Measurements from ENCODE around the gene CCL17. TPM values are rescaled to one million over a fixed set of nuclear protein-coding genes. Genes with fewer than 3 reads are reported as not detected.

CCL17 gene
- total RNA-seq, 1 experiment from 2014 or later, result not detected

DNA sequence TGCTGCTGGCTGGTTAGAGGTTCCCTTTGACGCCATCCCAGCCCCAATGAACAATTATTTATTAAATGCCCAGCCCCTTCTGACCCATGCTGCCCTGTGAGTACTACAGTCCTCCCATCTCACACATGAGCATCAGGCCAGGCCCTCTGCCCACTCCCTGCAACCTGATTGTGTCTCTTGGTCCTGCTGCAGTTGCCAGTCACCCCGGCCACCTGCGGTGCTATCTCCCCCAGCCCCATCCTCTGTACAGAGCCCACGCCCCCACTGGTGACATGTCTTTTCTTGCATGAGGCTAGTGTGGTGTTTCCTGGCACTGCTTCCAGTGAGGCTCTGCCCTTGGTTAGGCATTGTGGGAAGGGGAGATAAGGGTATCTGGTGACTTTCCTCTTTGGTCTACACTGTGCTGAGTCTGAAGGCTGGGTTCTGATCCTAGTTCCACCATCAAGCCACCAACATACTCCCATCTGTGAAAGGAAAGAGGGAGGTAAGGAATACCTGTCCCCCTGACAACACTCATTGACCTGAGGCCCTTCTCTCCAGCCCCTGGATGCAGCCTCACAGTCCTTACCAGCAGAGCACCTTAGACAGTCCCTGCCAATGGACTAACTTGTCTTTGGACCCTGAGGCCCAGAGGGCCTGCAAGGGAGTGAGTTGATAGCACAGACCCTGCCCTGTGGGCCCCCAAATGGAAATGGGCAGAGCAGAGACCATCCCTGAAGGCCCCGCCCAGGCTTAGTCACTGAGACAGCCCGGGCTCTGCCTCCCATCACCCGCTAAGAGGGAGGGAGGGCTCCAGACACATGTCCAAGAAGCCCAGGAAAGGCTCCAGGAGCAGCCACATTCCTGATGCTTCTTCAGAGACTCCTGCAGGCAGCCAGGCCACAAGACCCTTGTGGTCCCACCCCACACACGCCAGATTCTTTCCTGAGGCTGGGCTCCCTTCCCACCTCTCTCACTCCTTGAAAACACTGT lies 21.0 kb upstream of the CCL17 start:
- no TSS peak for BruUV-seq (replicated peaks)
- Histone ChIP-seq H3K4me3 (ENCODE audit: low read depth, low read length) (no peak overlapping the region), H3K36me3 (ENCODE audit: control insufficient read depth, insufficient read depth, low read length) (no peaks in the 10 kb centered on the region), H3K27me3 (replicated peaks; ENCODE audit: control insufficient read depth, insufficient read depth, low read length) (no peaks in the 10 kb centered on the region), H3K4me1 (peaks cover 16% of the 10 kb centered on the region), H3K9me3 (no peaks in the 10 kb centered on the region)
- Mint-ChIP-seq H3K4me1 (ENCODE audit: low read depth, unreplicated experiment) (peaks cover 16% of the 10 kb centered on the region), H3K9me3 (ENCODE audit: unreplicated experiment) (no peaks in the 10 kb centered on the region), H3K36me3 (ENCODE audit: insufficient read depth, unreplicated experiment) (no peaks in the 10 kb centered on the region), H3K27me3 (ENCODE audit: insufficient read depth, unreplicated experiment) (no peaks in the 10 kb centered on the region), H3K4me3 (ENCODE audit: unreplicated experiment) (no peak overlapping the region), H3K27ac (ENCODE audit: unreplicated experiment) (no peak overlapping the region)
- ChIA-PET POLR2A (no interaction called here), CTCF (no interaction called here)
- peak in 1 of 2 experiments; percentile 53 for DNase-seq
- intact Hi-C loops (cut with micrococcal nuclease; ENCODE audit: unreplicated experiment), result no loop called here
- TF ChIP-seq, protein P1, sequence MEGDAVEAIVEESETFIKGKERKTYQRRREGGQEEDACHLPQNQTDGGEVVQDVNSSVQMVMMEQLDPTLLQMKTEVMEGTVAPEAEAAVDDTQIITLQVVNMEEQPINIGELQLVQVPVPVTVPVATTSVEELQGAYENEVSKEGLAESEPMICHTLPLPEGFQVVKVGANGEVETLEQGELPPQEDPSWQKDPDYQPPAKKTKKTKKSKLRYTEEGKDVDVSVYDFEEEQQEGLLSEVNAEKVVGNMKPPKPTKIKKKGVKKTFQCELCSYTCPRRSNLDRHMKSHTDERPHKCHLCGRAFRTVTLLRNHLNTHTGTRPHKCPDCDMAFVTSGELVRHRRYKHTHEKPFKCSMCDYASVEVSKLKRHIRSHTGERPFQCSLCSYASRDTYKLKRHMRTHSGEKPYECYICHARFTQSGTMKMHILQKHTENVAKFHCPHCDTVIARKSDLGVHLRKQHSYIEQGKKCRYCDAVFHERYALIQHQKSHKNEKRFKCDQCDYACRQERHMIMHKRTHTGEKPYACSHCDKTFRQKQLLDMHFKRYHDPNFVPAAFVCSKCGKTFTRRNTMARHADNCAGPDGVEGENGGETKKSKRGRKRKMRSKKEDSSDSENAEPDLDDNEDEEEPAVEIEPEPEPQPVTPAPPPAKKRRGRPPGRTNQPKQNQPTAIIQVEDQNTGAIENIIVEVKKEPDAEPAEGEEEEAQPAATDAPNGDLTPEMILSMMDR (IDR thresholded peaks at IDR 0.05; ENCODE audit: insufficient read depth in 1 of 2, low read depth in 1 of 2, low read length in 1 of 2, severe bottlenecking in 1 of 2, unreplicated experiment in 1 of 2), result no peak

DNA sequence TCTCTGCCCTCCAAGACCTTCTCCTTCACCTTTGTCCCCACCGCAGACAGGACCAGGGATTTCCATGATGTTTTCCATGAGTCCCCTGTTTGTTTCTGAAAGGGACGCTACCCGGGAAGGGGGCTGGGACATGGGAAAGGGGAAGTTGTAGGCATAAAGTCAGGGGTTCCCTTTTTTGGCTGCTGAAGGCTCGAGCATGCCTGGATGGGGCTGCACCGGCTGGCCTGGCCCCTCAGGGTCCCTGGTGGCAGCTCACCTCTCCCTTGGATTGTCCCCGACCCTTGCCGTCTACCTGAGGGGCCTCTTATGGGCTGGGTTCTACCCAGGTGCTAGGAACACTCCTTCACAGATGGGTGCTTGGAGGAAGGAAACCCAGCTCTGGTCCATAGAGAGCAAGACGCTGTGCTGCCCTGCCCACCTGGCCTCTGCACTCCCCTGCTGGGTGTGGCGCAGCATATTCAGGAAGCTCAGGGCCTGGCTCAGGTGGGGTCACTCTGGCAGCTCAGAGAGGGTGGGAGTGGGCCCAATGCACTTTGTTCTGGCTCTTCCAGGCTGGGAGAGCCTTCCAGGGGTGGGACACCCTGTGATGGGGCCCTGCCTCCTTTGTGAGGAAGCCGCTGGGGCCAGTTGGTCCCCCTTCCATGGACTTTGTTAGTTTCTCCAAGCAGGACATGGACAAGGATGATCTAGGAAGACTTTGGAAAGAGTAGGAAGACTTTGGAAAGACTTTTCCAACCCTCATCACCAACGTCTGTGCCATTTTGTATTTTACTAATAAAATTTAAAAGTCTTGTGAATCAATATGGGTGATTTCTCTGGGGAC lies 20.1 kb upstream of the CCL17 start:
- Histone ChIP-seq H3K27me3 (replicated peaks; ENCODE audit: control insufficient read depth, insufficient read depth, low read length) (no peaks in the 10 kb centered on the region), H3K4me3 (ENCODE audit: low read depth, low read length) (no peak overlapping the region), H3K9me3 (no peaks in the 10 kb centered on the region), H3K36me3 (ENCODE audit: control insufficient read depth, insufficient read depth, low read length) (no peaks in the 10 kb centered on the region), H3K4me1 (peaks cover 20% of the 10 kb centered on the region)
- ChIA-PET POLR2A (no interaction called here), CTCF (no interaction called here)
- Mint-ChIP-seq H3K27me3 (ENCODE audit: insufficient read depth, unreplicated experiment) (no peaks in the 10 kb centered on the region), H3K9me3 (ENCODE audit: unreplicated experiment) (no peaks in the 10 kb centered on the region), H3K36me3 (ENCODE audit: insufficient read depth, unreplicated experiment) (no peaks in the 10 kb centered on the region), H3K4me1 (ENCODE audit: low read depth, unreplicated experiment) (peaks cover 25% of the 10 kb centered on the region), H3K27ac (ENCODE audit: unreplicated experiment) (no peak overlapping the region), H3K4me3 (ENCODE audit: unreplicated experiment) (no peak overlapping the region)
- DNase-seq, result no peak
- intact Hi-C loops (cut with micrococcal nuclease; ENCODE audit: unreplicated experiment), result no loop called here
- BruUV-seq (replicated peaks), result no TSS peak
- TF ChIP-seq, protein P1 (IDR thresholded peaks at IDR 0.05; ENCODE audit: insufficient read depth in 1 of 2, low read depth in 1 of 2, low read length in 1 of 2, severe bottlenecking in 1 of 2, unreplicated experiment in 1 of 2), result no peak

DNA sequence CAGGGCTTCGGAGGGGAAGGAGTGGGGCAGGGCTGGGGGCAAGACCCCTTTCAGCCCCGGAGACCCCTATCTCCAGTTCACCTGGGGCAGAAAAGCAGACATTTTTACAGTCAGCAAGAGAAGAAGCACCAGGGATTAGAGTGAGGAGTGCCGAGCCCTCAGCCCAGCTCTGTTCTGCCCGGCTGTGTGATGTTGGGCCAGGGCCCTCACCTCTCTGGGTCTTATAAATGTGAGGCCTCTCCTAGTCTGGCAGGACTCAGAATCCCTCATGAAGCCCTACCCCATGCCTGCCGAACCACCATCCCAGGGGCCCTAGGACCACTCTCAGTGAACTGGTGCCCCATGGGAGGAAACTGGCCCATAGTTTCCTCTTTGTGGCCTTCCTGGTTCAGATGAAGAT lies 19.5 kb upstream of the CCL17 start:
- Mint-ChIP-seq H3K27me3 (ENCODE audit: insufficient read depth, unreplicated experiment) (no peaks in the 10 kb centered on the region), H3K36me3 (ENCODE audit: insufficient read depth, unreplicated experiment) (no peaks in the 10 kb centered on the region), H3K9me3 (ENCODE audit: unreplicated experiment) (no peaks in the 10 kb centered on the region), H3K27ac (ENCODE audit: unreplicated experiment) (no peak overlapping the region), H3K4me3 (ENCODE audit: unreplicated experiment) (no peak overlapping the region), H3K4me1 (ENCODE audit: low read depth, unreplicated experiment) (peaks cover 25% of the 10 kb centered on the region)
- Histone ChIP-seq H3K9me3 (no peaks in the 10 kb centered on the region), H3K4me3 (ENCODE audit: low read depth, low read length) (no peak overlapping the region), H3K36me3 (ENCODE audit: control insufficient read depth, insufficient read depth, low read length) (no peaks in the 10 kb centered on the region), H3K27me3 (replicated peaks; ENCODE audit: control insufficient read depth, insufficient read depth, low read length) (no peaks in the 10 kb centered on the region), H3K4me1 (peaks cover 20% of the 10 kb centered on the region)
- intact Hi-C loops (cut with micrococcal nuclease; ENCODE audit: unreplicated experiment), result no loop called here
- no TSS peak for BruUV-seq (replicated peaks)
- no peak for DNase-seq
- ChIA-PET CTCF (no interaction called here), POLR2A (no interaction called here)
- TF ChIP-seq, protein P1 (IDR thresholded peaks at IDR 0.05; ENCODE audit: insufficient read depth in 1 of 2, low read depth in 1 of 2, low read length in 1 of 2, severe bottlenecking in 1 of 2, unreplicated experiment in 1 of 2), result no peak

Data from Caco-2 (cell line).